ENCODE results near the gene STYXL1.
"Not testable (repeated sequence)": the region's sequence is repeated elsewhere in the genome, so short reads cannot be mapped to it uniquely, and the experiment has no call there.

The STYXL1 gene

GRCh38 chr7:76073335-76073990, 25.7 kb upstream of the STYXL1 start:
- H3K27ac Mint-ChIP-seq: no peak overlapping the region
- no peaks in the 10 kb centered on the region for H3K27me3 Mint-ChIP-seq (ENCODE audit: low read depth)
- H3K36me3 Mint-ChIP-seq (ENCODE audit: low read depth): no peaks in the 10 kb centered on the region
- no peak overlapping the region for H3K4me3 Mint-ChIP-seq
- peaks cover 18% of the 10 kb centered on the region for H3K4me1 Mint-ChIP-seq (ENCODE audit: low read depth)
- no peak for DNase-seq (ENCODE audit: low spot score)
- H3K9me3 Mint-ChIP-seq: no peaks in the 10 kb centered on the region

DNA sequence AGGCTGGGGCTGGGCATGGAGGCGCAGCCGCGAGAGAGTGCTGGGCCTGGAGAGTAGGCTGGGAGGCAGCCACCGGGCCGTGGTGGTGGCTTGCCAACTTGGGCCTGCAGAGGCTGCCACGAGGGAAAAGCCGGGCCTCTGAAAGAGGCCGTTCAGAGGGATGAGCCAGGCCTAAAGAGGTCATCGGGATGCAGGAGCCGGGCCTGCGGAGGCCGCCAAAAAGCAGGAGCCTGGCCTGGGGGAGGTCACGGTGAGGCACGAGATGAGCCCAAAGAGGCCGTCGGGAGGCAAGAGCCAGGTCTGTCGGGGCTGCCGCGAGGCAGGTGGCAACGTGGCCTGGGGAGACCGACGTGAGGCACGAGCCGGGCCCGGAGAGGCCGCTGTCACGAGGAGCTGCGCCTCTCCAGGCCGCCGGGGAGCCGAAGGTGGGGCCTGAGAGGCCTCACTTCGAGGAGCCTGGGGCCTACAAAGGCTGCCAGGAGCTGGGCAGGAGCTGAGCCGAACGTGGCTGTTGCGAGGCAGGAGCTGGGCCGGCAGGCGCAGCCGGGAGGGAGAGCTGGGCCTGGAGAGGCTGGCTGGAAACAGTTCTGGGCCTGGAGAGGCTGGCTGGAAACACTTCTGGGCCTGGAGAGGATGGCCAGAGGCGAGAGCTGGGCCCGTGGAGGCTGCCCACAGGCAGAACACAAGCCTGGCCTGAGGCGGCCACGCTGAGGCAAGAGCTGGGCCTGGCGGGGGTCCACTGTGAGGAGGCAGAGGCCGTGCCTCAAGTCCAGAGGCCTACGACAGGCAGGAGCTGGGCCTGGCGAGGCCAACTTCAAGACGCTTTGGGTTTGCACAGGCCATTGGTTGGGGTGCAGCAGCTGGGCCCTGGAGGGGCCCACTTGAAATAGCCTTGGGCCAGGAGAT, 24.7 kb upstream of the STYXL1 start:
- Mint-ChIP-seq H3K4me1 (ENCODE audit: low read depth) (peaks cover 13% of the 10 kb centered on the region), H3K36me3 (ENCODE audit: low read depth) (no peaks in the 10 kb centered on the region), H3K9me3 (no peaks in the 10 kb centered on the region), H3K27ac (no peak overlapping the region), H3K27me3 (ENCODE audit: low read depth) (no peaks in the 10 kb centered on the region), H3K4me3 (no peak overlapping the region)
- no peak for DNase-seq (ENCODE audit: low spot score)

DNA sequence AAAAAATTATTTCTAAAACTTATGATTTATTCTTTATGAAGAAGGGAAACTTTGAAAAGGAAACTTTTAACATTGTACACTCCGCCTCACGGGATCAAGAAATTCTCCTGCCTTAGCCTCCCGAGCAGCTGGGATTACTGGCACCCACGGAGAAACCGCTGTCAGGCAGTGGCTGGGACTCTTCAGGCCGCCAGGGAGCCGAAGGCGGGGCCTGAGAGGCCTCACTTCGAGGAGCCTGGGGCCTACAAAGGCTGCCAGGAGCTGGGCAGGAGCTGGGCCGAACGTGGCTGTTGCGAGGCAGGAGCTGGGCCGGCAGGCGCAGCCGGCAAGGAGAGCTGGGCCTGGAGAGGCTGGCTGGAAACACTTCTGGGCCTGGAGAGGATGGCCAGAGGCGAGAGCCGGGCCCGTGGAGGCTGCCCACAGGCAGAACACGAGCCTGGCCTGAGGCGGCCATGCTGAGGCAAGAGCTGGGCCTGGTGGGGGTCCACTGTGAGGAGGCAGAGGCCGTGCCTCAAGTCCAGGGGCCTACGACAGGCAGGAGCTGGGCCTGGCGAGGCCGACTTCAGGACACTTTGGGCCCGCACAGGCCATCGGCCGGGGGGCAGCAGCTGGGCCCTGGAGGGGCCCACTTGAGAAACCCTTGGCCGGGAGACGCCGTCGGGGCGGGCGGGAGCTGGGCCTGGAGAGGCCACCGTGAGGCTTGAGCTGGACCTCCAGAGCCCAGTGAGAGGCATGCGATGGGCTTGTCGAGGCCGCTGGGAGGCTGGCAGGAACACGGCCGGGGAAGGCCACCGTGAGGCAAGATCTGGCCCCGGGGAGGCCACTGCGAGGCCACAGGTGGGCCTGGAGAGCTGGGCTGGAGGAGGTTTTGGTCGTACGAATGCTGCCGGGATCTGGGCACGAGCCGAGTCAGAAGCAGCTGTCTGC, 23.8 kb upstream of the STYXL1 start:
- Mint-ChIP-seq H3K27me3 (ENCODE audit: low read depth) (no peaks in the 10 kb centered on the region), H3K4me1 (ENCODE audit: low read depth) (peaks cover 6% of the 10 kb centered on the region), H3K36me3 (ENCODE audit: low read depth) (peaks cover 3% of the 10 kb centered on the region), H3K27ac (no peak overlapping the region), H3K9me3 (no peaks in the 10 kb centered on the region), H3K4me3 (no peak overlapping the region)
- no peak for DNase-seq (ENCODE audit: low spot score)

- no peaks in the 10 kb centered on the region for H3K9me3 Mint-ChIP-seq
- H3K27me3 Mint-ChIP-seq (ENCODE audit: low read depth): no peaks in the 10 kb centered on the region
- no peak overlapping the region for H3K4me3 Mint-ChIP-seq
- no peak for DNase-seq (ENCODE audit: low spot score)
- no peaks in the 10 kb centered on the region for H3K4me1 Mint-ChIP-seq (ENCODE audit: low read depth)
- H3K27ac Mint-ChIP-seq: no peak overlapping the region
- peaks cover 17% of the 10 kb centered on the region for H3K36me3 Mint-ChIP-seq (ENCODE audit: low read depth)
Observed at GRCh38 chr7:76069238-76069638, 21.4 kb upstream of the STYXL1 start.

- Mint-ChIP-seq H3K27ac (no peak overlapping the region), H3K4me3 (no peak overlapping the region)
Observed at GRCh38 chr7:76066716-76067503, 19.1 kb upstream of the STYXL1 start.

GRCh38 chr7:76065016-76065612, 17.3 kb upstream of the STYXL1 start:
- Mint-ChIP-seq H3K27ac (no peak overlapping the region), H3K36me3 (ENCODE audit: low read depth) (peaks cover 40% of the 10 kb centered on the region), H3K27me3 (ENCODE audit: low read depth) (no peaks in the 10 kb centered on the region), H3K4me1 (ENCODE audit: low read depth) (no peaks in the 10 kb centered on the region), H3K9me3 (no peaks in the 10 kb centered on the region), H3K4me3 (no peak overlapping the region)
- DNase-seq (ENCODE audit: low spot score): no peak

More at GRCh38 chr7:76066716-76067503, 19.1 kb upstream of the STYXL1 start:
- Mint-ChIP-seq H3K36me3 (ENCODE audit: low read depth) (peaks cover 29% of the 10 kb centered on the region), H3K4me1 (ENCODE audit: low read depth) (no peaks in the 10 kb centered on the region), H3K27me3 (ENCODE audit: low read depth) (no peaks in the 10 kb centered on the region), H3K9me3 (no peaks in the 10 kb centered on the region)
- DNase-seq (ENCODE audit: low spot score): no peak

- H3K4me3 Mint-ChIP-seq: no peak overlapping the region
- no peak for DNase-seq (ENCODE audit: low spot score)
- no peaks in the 10 kb centered on the region for H3K27me3 Mint-ChIP-seq (ENCODE audit: low read depth)
- H3K36me3 Mint-ChIP-seq (ENCODE audit: low read depth): peaks cover 45% of the 10 kb centered on the region
- no peak overlapping the region for H3K27ac Mint-ChIP-seq
- H3K4me1 Mint-ChIP-seq (ENCODE audit: low read depth): no peaks in the 10 kb centered on the region
- no peaks in the 10 kb centered on the region for H3K9me3 Mint-ChIP-seq
Observed at GRCh38 chr7:76064208-76064970, 16.6 kb upstream of the STYXL1 start.

GRCh38 chr7:76063525-76063924, 15.7 kb upstream of the STYXL1 start:
- Mint-ChIP-seq H3K27me3 (ENCODE audit: low read depth) (no peaks in the 10 kb centered on the region), H3K4me3 (no peak overlapping the region), H3K36me3 (ENCODE audit: low read depth) (peaks cover 47% of the 10 kb centered on the region), H3K9me3 (no peaks in the 10 kb centered on the region), H3K27ac (no peak overlapping the region), H3K4me1 (ENCODE audit: low read depth) (no peaks in the 10 kb centered on the region)
- no peak for DNase-seq (ENCODE audit: low spot score)

DNA sequence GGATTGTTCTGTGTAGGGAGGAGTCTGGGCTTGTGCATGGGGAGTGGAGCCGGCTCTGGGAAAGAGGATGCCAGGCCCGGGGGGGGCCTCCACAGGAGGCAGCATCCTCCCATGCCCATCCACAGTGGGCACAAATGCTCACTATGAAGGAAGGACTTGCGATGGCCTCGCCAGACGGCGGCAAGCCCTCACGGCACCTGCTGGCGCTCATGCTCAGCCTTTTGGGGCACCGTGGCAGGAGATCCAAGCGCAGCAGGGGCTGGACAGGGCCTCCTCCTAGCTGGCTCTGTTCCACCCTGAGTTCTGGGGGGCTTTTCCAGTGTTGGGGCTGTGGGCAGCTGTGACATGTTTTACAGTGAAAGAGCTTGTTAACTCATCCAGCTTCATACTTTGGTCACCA, 15.3 kb upstream of the STYXL1 start:
- H3K27ac Mint-ChIP-seq: no peak overlapping the region
- H3K36me3 Mint-ChIP-seq (ENCODE audit: low read depth): peaks cover 51% of the 10 kb centered on the region
- DNase-seq (ENCODE audit: low spot score): no peak

GRCh38 chr7:76062254-76062653, 14.5 kb upstream of the STYXL1 start:
- Mint-ChIP-seq H3K36me3 (ENCODE audit: low read depth) (peaks cover 58% of the 10 kb centered on the region), H3K27me3 (ENCODE audit: low read depth) (no peaks in the 10 kb centered on the region), H3K27ac (no peak overlapping the region), H3K4me3 (no peak overlapping the region), H3K9me3 (no peaks in the 10 kb centered on the region), H3K4me1 (ENCODE audit: low read depth) (no peaks in the 10 kb centered on the region)
- no peak for DNase-seq (ENCODE audit: low spot score)

More for the DNA sequence above, 15.3 kb upstream of the STYXL1 start:
- Mint-ChIP-seq H3K4me3 (no peak overlapping the region), H3K4me1 (ENCODE audit: low read depth) (no peaks in the 10 kb centered on the region), H3K27me3 (ENCODE audit: low read depth) (no peaks in the 10 kb centered on the region), H3K9me3 (no peaks in the 10 kb centered on the region)

DNA sequence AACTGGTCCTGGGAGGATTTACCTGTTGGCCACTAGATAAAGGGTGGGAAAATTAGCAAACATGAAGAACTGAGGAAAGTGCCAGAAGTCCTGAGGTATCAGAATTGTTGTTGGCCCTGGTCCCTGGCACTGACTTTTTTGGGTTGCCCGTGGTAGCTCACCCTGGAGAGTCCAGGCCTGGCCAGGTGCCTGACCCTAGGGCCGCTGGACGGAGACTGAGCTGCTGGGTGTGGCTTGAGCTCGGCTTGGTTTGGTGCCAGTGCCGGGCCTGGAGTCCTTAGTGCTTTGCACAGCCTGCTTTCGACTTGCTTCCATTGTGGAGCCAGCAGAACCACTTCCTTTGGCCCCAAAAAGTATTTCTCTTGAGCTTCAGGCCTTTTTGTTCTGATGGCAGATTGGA, 13.0 kb upstream of the STYXL1 start:
- Mint-ChIP-seq H3K9me3 (no peaks in the 10 kb centered on the region), H3K27ac (no peak overlapping the region), H3K27me3 (ENCODE audit: low read depth) (no peaks in the 10 kb centered on the region), H3K36me3 (ENCODE audit: low read depth) (peaks cover 51% of the 10 kb centered on the region), H3K4me1 (ENCODE audit: low read depth) (no peaks in the 10 kb centered on the region), H3K4me3 (no peak overlapping the region)
- DNase-seq (ENCODE audit: low spot score): no peak

- not testable (repeated sequence) for DNase-seq (ENCODE audit: low spot score); H3K27me3 Mint-ChIP-seq (ENCODE audit: low read depth); H3K4me3 Mint-ChIP-seq; H3K27ac Mint-ChIP-seq; H3K9me3 Mint-ChIP-seq; H3K4me1 Mint-ChIP-seq (ENCODE audit: low read depth)
- peaks cover 47% of the 10 kb centered on the region for H3K36me3 Mint-ChIP-seq (ENCODE audit: low read depth)
Observed at GRCh38 chr7:76058745-76059144, 10.9 kb upstream of the STYXL1 start.
